SU-DHL-6 (cell line): Measurements from ENCODE around the gene IDH1.

Experiments
- CTCF ChIP-seq: fragments of 200-600 bp; sonication (generic); IDR thresholded peaks from one replicate; pipeline ENCODE4 v1.5.1; 2017; ENCODE audit warnings: antibody characterized with exemption, mild to moderate bottlenecking, low read length, moderate library complexity; ENCODE audit not compliant: insufficient read depth, poor library complexity, severe bottlenecking
- EZH2phosphoT487 ChIP-seq: fragments of 200-600 bp; sonication (generic), shearing (Covaris generic); conservative IDR thresholded peaks from 2 replicates; pipeline ENCODE4 v1.6.1; 2018; ENCODE audit warnings: mild to moderate bottlenecking, antibody characterized with exemption, low read length, moderate library complexity, mixed read lengths

- TF ChIP-seq CTCF: no peak
- TF ChIP-seq EZH2phosphoT487: no peak
Measured at GRCh38 chr2:208239770-208240493, 14.9 kb downstream of the IDH1 start.
